GM19395 (cell line): ENCODE data around the gene RERE.
"Not testable (repeated sequence)": the region's sequence is repeated elsewhere in the genome, so short reads cannot be mapped to it uniquely, and the experiment has no call there.

Source experiments
- ATAC-seq: cut with Tn5 transposase; IDR thresholded peaks from one replicate; pipeline ENCODE4 v1.9.1; 2021; ENCODE audit warnings: mild to moderate bottlenecking, moderate library complexity; ENCODE audit not compliant: unreplicated experiment

Gene RERE

GRCh38 chr1:8525216-8525557, 292.3 kb downstream of the RERE start:
- ATAC-seq: no peak

DNA sequence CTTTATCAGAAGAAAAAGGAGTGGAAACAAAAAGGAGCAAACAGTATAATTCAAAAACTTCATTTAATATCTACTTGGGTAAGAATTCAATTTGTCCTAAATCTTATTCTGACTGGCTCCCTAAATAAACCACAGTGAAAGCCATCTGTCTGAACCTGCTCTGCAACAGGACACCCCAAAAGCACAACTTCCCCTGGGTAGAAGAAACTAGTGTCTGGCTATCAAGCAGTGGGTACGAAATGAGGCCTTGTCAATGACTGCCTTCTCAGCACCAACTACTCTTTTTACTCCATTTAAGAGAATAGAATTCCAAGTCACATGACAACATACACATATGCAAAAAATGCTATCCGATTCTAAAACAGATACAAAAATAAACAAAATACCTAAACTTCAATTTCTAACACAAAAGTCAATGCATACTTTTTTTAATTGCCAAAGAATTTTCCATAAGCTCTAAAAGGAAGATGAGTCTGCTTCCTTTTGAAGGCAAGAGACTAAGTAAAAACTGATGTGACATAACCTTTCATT, 292.7 kb downstream of the RERE start:
- ATAC-seq: no peak

GRCh38 chr1:8523666-8524206, 293.7 kb downstream of the RERE start:
- no peak for ATAC-seq

DNA sequence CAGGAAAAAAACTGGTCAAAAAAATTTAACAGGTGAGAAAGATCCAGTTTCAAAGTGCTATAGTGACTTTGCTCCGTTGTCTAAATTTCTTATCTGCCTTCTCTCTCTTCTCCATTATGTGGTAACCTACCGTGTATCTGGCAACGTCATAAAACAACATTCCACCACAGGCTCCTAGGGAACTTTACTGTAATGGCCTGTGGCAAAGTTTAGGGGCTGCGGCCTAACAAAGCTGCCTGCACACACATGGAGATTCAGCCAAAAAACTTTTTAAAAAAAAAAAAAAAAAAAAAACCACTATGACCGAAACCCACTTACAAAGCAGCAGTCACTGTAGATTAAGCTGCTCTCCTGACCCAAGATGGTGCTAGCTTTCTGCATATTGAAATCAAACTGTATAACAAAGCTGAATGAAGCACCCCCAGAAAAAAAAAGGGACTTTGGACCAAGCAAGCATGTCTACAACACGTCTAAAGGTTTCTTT, 296.9 kb downstream of the RERE start:
- ATAC-seq: no peak

DNA sequence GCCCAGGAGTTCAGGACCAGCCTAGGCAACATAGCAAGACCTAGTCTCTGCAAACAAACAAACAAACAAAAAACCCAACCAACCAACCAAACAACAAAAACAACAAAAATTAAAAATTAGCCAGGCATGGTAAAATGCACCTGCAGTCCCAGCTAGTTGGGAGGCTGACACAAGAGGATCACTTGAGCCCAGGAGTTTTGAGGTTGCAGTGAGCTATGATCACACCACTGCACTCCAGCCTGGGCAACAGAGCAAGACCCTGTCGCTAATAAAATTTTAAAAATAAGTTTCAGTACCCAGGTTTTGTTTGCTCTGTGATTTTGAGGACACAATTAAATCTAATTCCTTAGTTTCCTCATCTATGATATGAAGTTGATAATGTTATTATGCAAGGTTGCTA, 298.3 kb downstream of the RERE start:
- ATAC-seq: no peak

DNA sequence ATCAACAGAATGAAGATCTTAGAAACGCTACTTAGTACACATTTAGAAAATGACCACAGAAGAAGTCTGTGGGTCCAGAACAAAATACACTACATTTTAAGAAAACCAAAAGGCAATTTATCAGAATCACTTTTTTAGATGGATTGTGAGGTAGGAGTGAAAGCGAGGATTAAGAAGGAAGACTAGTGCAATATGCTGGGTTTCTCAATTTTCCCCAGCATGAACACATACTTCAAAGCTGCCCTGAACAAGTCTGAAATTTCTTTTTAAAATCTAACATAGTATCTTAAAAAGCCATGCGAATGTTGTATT, 299.0 kb downstream of the RERE start:
- ATAC-seq: no peak

DNA sequence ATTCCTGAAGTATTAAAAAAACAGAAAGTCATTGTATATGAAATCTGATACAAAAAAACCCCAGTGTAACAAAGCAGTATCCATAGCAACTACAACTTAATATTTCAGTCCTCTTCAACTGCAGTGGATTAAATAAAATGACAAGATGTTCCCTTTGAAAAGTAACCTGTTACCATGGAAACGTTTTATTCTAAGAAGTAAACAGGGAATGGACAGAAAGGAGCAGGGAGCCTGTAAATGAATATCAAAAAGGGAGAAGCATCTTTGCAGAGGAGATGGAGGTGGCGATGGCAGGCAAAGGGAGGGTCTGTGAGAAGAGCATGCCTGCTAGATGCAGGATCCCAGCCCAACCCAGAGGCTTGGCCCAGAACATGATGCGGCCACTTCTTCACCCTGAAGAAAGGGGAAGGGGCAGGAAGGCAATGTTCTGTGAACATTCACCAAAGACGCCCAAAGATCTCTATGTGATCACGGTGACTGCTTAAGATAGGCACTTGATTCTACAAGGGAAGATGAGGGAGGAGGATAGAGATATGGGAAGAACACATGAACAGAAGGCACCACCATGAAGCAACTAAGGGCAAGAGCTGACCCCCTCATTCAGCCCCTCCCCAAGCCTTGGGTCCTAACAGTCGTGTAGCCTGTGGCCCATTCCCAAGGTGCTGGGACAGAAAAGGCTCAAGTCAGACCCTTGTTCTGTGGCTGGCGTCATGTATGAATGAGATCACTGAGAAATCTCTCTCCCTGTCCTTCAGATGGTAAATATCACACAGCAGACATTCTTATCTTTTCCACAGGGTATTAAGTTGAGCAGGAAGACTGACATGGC, 299.6 kb downstream of the RERE start:
- no peak for ATAC-seq

DNA sequence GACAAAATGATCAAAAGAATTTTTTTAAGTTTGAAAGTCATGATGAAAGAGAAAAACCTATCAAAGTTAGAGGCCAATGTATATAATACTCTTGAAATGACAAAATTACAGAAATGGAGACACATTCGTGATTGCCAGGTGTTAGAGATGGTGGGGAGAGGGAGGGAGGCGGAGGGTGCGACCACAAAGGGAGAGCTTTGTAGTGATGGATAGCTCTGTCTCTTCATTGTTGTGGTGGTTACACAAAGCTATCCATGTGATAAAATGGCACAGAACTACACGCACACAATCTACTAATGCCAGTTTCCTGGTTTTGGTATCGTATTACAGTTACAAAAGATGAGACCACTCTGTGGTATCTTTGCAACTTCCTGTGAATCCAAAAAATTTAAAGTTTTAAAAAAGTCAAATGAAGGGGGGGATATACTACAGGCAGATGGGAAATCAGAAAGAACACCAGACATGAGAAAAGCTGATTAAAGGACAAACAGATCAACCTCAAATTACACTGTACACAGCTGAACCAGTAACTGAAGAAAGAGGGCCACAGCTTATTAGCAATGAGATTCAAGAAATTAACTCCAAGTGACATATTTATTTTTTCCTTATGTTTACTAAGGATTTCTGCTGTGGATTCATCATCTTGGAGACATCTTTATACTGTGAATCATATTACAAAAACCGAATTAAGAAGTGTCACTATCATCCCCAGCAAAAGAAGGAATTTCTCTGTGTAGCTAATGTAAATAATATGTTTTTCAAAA, 300.5 kb downstream of the RERE start:
- ATAC-seq: no peak

GRCh38 chr1:8516278-8516777, 301.1 kb downstream of the RERE start:
- no peak for ATAC-seq

- no peak for ATAC-seq
These were observed 304.9 kb downstream of the RERE start for GRCh38 chr1:8512504-8512903.

- ATAC-seq: no peak
These were observed 307.2 kb downstream of the RERE start for GRCh38 chr1:8510041-8510823.

- no peak for ATAC-seq
These were observed 307.9 kb downstream of the RERE start for GRCh38 chr1:8509579-8509978.

DNA sequence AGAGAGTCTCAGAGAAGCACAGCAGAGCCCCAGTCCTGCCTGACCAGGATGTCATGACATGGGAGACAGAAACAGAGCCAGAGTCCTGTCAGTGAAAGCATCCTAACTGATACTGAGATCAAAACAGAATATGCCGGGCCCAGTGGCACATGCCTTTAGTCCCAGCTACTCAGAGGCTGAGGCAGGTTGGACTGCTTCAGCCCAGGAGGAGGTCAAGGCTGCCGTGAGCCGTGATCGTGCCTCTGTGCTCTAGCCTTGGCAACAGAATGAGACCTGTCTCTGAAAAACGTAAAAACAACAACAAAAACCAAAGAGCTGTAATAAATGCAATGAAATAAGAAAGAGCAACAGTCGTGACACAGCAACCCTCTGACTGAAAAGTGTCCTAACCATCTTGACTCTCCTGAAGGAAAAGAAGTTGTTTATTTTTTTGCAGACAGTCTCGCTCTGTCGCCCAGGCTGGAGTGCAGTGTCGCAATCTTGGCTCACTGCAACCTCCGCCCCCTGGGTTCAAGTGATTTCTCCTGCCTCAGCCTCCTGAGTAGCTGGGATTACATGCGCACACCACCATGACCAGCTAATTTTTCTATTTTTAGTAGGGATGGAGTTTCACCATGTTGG, 310.3 kb downstream of the RERE start:
- ATAC-seq: no peak

GRCh38 chr1:8506456-8506855, 311.0 kb downstream of the RERE start:
- no peak for ATAC-seq

- no peak for ATAC-seq
These were observed 313.6 kb downstream of the RERE start for GRCh38 chr1:8503842-8504241.

- not testable (repeated sequence) for ATAC-seq
These were observed 314.5 kb downstream of the RERE start for GRCh38 chr1:8502949-8503348.

DNA sequence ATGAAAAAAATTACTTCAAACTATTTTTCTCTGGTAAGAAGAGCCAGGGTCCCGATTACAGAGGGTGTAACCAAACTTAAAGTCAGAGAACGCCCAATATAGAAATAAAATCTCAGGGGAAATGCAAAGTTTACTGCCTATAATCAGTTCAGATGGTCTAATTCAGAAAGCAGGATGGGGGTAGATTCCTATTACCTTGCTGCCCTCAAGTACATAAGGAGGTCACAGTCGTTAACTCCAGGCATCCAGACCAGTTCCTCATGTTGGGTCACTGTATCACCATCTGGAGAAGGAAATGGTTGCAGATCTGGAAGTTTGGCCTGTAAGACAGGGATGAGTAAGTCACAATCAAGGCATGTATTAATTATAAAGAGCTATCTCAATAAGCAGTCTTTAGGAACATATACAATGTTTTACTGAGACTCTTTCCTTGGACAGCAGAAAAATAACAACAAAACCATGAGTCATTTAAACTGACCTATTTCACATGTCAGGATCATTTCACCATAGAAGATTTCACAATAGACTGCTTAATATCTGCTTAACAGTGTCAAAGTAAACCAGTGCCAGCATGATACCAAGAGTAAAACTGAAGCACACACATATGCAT, 320.1 kb downstream of the RERE start:
- no peak for ATAC-seq

DNA sequence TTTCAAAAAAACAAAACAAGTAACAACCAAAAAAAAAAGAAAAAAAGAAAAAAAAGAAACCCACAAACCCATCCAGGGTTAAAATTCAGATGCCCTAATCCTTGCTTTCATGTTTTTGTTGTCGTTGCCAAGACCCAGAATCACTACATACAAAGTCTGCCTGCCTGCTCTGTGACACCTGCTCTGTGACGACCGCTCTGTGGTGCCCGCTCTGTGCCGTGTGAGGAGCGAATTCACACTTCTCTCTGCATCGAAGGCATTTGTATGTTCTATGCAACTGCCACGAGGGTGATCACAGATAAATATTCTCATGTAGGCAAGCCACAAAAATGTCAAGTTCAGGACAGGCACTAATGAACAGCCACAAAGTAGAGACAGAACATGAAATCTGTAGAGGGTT, 321.0 kb downstream of the RERE start:
- ATAC-seq: no peak

DNA sequence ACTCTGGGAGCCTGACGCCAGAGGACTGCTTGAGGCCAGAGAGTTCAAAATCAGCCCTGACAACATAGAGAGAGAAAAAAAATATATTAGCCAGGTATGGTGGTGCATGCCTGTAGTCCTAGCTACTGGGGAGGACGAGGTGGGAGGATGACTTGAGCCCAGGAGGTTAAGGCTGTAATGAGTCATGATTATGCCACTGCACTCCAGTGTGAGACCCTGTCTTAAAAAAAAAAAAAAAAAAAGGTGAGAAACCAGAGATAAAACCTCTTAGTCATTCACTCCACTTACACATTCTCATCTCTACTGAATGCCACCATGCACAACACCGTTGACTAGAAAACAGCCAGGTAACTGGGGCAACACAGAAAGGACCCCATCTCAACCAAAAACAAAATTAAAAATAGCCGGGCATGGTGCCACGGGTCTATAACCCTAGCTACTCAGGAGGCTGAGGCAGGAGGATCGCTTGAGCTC, 321.5 kb downstream of the RERE start:
- ATAC-seq: no peak

DNA sequence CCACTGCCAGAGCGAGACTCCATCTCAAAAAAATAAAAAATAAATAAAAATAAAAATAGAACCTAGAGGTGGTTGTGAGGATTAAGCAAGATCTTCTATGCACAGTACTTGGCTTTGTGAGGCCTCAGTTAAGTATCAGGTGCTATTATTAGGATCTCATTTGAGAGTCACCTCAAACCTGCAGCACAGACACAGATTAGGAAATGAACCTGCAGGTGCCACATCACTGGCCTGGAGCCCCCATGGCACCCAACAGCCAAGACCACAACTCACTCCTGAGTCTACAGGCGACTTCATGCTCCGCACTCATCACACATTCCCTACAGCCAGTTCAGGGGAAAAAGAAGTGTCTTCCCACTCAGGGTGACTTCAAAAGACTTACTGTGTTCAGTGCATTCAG, 322.8 kb downstream of the RERE start:
- ATAC-seq: no peak
